ENCODE data around the gene FEN1. TPM values are rescaled to one million over a fixed set of nuclear protein-coding genes. Genes with fewer than 3 reads are reported as not detected.

The FEN1 gene
- total RNA-seq, 2 donors from 2014 or later: 4.5 to 5.4 TPM

- Histone ChIP-seq H3K4me3 (no peak overlapping the region), H3K27ac (no peak overlapping the region), H3K4me1 (ENCODE audit: control insufficient read depth in 1 of 2, low read depth in 2 of 2) (no peaks in the 10 kb centered on the region), H3K27me3 (replicated peaks; ENCODE audit: insufficient read depth) (no peaks in the 10 kb centered on the region), H3K9me3 (no peaks in the 10 kb centered on the region), H3K36me3 (peaks cover 41% of the 10 kb centered on the region)
- TF ChIP-seq CTCF (IDR thresholded peaks at IDR 0.05): no peak
- no peak for ATAC-seq (ENCODE audit: insufficient number of reproducible peaks, low FRiP score, low read depth)
- DNase-seq (ENCODE audit: low spot score): no peak
Observed at GRCh38 chr11:61810671-61811175, 18.0 kb downstream of the FEN1 start.

- peaks cover 39% of the 10 kb centered on the region for H3K36me3 ChIP-seq
- no peak for DNase-seq (ENCODE audit: low spot score)
- H3K27ac ChIP-seq: no peak overlapping the region
- no peak for TF ChIP-seq CTCF (IDR thresholded peaks at IDR 0.05)
- H3K4me3 ChIP-seq: no peak overlapping the region
- H3K4me1 ChIP-seq (ENCODE audit: control insufficient read depth in 1 of 2, low read depth in 2 of 2): no peaks in the 10 kb centered on the region
- no peak for ATAC-seq (ENCODE audit: insufficient number of reproducible peaks, low FRiP score, low read depth)
- no peaks in the 10 kb centered on the region for H3K9me3 ChIP-seq
- no peaks in the 10 kb centered on the region for H3K27me3 ChIP-seq (replicated peaks; ENCODE audit: insufficient read depth)
Observed at GRCh38 chr11:61811831-61812230, 19.1 kb downstream of the FEN1 start.

GRCh38 chr11:61812736-61813411 is 20.2 kb downstream of the FEN1 start:
- ATAC-seq (ENCODE audit: insufficient number of reproducible peaks, low FRiP score, low read depth): no peak
- no peak for TF ChIP-seq CTCF (IDR thresholded peaks at IDR 0.05)
- H3K36me3 ChIP-seq: peaks cover 30% of the 10 kb centered on the region

GRCh38 chr11:61814247-61814957 is 21.7 kb downstream of the FEN1 start:
- DNase-seq (ENCODE audit: low spot score) (no peak), ATAC-seq (ENCODE audit: insufficient number of reproducible peaks, low FRiP score, low read depth) (peak; percentile 8)
- Histone ChIP-seq H3K27ac (peak overlapping the region; percentile 99 to 100), H3K9me3 (no peaks in the 10 kb centered on the region), H3K36me3 (peaks cover 20% of the 10 kb centered on the region), H3K4me1 (ENCODE audit: control insufficient read depth in 1 of 2, low read depth in 2 of 2) (peaks cover 4 to 10% of the 10 kb centered on the region in 2 donors), H3K27me3 (replicated peaks; ENCODE audit: insufficient read depth) (no peaks in the 10 kb centered on the region), H3K4me3 (peak overlapping the region; percentile 92)
- TF ChIP-seq CTCF (IDR thresholded peaks at IDR 0.05): no peak

More at GRCh38 chr11:61812736-61813411, 20.2 kb downstream of the FEN1 start:
- H3K9me3 ChIP-seq: no peaks in the 10 kb centered on the region
- no peak overlapping the region for H3K4me3 ChIP-seq
- no peak overlapping the region for H3K27ac ChIP-seq
- H3K27me3 ChIP-seq (replicated peaks; ENCODE audit: insufficient read depth): no peaks in the 10 kb centered on the region
- DNase-seq (ENCODE audit: low spot score): no peak
- H3K4me1 ChIP-seq (ENCODE audit: control insufficient read depth in 1 of 2, low read depth in 2 of 2): peaks cover 4 to 9% of the 10 kb centered on the region in 2 donors

Data from thoracic aorta (tissue), 2 donors.